GM19240 (cell line): ENCODE data around the gene SPDL1.

Experiments
- DNase-seq: peaks from one replicate; pipeline ENCODE4 v3.0.0; 2011; ENCODE audit warnings: low spot score; ENCODE audit not compliant: insufficient read length

The SPDL1 gene

DNA sequence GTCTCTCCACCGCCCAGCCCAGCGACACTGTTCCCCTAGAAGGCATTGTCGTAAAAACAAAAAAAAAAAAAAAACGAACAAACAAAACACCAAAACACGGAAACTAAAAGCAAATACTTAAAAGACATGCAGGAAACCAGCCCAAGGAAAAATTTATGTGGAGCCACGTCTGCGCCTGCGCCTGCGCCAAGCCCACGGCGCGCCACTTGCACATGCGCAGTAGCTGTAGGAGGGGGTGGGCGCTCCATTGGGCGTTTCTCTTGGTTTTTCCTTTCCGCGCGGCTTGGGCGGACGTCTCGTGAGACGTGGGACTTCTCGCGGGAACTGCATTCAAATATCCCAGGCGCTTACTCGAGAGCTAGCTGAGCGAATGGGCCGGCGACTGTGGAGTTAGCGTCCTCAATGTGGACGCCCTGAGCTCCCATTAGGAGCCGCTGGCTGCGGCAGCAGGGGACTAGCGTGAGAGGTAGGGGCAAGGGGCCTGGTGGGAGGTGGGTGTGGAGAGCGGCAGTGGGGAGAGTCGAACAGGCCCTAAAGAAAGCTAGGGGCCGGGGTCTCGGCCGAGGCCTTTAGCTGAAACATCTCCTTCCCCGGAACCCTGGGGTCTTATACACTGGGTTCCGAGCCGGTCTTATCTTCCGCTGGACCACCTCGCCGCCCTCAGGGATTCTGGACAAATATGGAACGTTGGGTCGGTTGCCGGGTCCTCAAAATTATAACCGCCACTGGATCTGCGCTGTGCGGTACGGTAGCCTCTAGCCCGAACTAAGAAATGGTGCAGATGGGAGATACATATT lies at the start of gene SPDL1:
TSS of gene SPDL1 (plus strand) at position 350 of the 797 bp plus-strand sequence. CDS start 4,644 bp downstream, outside the sequence.
- peak; percentile 47 for DNase-seq

DNA sequence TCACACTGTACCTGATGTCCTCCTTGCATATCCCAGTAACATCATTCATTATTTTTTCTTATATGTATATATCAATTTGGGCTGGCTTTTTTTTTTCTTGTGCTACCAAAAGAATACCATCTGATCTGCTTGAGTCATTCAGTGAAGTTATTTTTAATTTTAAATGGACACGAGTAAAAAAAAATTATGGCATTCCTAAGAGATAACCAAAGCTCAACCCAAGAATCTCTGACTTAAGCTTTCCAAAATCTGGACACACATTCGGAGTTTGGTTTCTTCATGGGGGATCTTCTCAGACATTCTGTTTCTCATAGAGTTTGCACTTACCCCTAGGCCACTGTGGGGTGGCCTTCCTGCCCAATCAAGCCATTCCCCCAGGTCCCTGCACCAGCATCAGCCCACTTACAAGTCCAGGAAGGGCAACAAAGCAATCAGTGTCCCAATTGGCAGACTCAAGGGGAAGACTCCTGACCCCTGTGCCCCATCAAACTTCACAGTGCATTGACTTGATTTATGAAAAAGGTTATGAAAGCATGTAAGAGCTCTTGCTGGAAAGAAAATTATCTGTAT lies 49.2 kb upstream of the SPDL1 start:
- DNase-seq = no peak

- DNase-seq = no peak
Measured at GRCh38 chr5:169534939-169535338, 48.6 kb upstream of the SPDL1 start.

GRCh38 chr5:169538944-169539343 lies 44.6 kb upstream of the SPDL1 start:
- DNase-seq = no peak

GRCh38 chr5:169542811-169543210 lies 40.8 kb upstream of the SPDL1 start:
- DNase-seq = no peak

GRCh38 chr5:169544264-169544950 lies 39.2 kb upstream of the SPDL1 start:
- DNase-seq = no peak

- DNase-seq = no peak
Measured at GRCh38 chr5:169545762-169546161, 37.8 kb upstream of the SPDL1 start.

GRCh38 chr5:169546346-169546745 lies 37.2 kb upstream of the SPDL1 start:
- DNase-seq = no peak

DNA sequence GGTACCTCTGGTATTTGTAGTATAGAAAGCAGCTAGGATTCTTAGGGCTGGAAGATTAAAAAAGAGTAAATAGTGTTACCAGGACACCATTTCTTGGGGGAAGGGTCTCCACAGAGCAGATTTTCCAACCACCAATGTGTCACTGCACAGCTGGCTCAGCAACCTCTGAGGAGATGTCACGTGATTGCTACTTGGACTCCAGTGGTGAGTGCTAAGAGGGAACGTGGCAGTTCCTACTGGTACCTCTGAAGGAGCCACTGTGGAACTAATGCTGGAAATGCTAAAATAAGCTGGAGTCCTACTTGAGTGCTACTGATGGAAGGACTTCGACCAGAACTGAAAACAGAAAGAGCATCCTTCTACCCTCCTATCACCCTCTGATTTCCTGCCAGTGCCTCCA lies 36.1 kb upstream of the SPDL1 start:
- DNase-seq = no peak

DNA sequence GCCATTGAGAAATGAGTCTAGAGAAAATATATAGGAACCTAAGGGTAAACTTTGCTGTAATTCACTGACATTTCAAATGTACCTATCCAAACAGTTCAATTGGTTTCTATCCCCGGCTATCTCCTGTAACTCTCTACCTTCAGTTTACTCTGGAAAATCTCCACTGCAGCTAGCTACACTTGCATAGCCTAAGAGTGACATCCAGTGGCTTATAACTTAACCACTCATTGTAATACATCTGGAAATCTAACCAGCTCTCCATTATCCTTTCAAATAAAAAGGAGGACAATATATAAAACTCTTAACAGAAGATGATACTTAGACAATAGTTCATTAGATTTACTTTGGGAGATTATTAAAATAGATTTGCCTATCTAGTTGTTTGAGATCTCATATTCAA lies 35.3 kb upstream of the SPDL1 start:
- no peak for DNase-seq

- DNase-seq = no peak
Measured at GRCh38 chr5:169549453-169550100, 34.0 kb upstream of the SPDL1 start.

- DNase-seq = no peak
Measured at GRCh38 chr5:169550227-169550626, 33.3 kb upstream of the SPDL1 start.

GRCh38 chr5:169551146-169551545 lies 32.4 kb upstream of the SPDL1 start:
- DNase-seq = no peak

- DNase-seq = no peak
Measured at GRCh38 chr5:169551696-169552095, 31.9 kb upstream of the SPDL1 start.

DNA sequence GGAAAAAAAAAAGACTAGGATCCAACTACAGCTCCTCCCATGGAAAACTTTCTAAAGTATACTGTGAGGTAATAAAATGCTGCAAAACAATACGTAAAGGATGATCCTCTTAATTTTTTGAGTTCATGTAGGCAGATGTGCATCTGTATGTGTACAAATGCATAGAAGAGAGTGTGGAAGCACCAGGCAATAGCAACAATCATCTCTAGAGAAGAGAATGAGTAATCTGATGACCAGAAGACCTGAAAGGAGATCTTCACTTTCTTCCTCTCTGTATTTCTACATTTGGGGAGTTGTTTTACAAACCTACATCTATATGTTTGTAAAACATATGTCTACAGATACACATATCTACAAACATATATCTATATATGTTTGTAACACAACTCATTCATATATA lies 29.3 kb upstream of the SPDL1 start:
- no peak for DNase-seq

- no peak for DNase-seq
Measured at GRCh38 chr5:169557838-169558237, 25.7 kb upstream of the SPDL1 start.

- no peak for DNase-seq
Measured at GRCh38 chr5:169561893-169562292, 21.7 kb upstream of the SPDL1 start.

DNA sequence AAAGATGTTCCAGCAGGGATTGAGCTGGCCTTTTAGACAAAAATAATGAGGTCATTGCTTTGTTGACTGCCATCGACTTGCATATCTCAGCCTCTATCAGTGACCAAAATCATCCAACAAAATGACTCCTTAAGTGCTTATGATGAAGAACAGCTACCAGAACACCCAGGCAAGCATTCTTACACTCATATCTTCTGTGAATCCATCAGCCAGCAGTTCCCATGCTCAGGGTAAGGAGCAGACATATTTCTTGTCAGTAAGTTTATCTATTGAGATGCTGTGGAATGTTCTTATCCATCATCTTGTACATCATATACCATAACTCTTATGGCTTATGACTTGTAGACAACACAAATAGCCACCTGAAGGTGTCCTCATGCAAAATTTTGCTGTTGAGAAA lies 20.2 kb upstream of the SPDL1 start:
- no peak for DNase-seq

DNA sequence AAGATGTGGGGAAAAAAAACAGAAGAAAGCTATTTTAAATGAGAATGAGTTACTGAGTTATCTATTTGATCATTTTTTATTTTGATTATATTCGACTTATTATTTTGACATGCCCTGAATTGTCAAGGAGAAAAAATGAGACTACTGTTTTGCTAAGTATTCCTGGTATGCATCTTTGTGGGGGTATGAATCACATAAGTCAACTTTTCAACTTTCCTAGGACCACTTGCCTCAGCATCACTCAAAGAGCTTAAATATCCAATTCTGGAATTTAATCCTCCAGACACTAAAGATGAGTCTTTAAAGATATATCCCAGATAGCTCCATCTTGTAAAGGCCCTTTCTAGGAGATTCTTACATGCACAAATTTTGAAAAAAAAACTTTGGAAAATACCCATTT lies 17.4 kb upstream of the SPDL1 start:
- DNase-seq = no peak

- DNase-seq = no peak
Measured at GRCh38 chr5:169567079-169567478, 16.5 kb upstream of the SPDL1 start.

- DNase-seq = no peak
Measured at GRCh38 chr5:169569513-169569912, 14.1 kb upstream of the SPDL1 start.

DNA sequence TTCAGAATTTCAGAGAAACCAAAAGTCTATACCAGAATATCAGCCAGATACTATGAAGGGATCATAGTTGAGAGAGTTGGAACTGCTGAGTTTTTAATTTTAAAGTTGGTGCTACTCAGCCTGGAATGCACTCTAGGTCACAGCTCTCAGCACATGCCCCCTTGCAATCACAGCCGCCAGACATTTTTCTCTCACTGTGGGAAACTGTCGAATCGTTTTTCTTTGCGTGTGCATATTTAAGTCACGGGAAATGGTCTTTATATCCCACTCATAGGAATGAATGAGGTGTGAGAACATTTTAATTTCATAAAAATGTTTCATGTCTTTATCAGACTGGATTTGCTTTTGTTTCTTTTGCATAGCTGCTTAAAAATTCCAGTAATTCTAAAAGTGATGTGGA lies 12.2 kb upstream of the SPDL1 start:
- no peak for DNase-seq
